H9 (cell line): ENCODE data around the gene BRDT. TPM values are rescaled to one million over a fixed set of nuclear protein-coding genes. Genes with fewer than 3 reads are reported as not detected.

Experiments
- DNase-seq: peaks from one replicate; pipeline ENCODE4 v3.0.0-alpha.2; 2017
- H2AFZ ChIP-seq: one replicate; pipeline ENCODE4 v1.6.1; 2013; ENCODE audit warnings: mild to moderate bottlenecking, low read length, control low read depth, moderate library complexity
- H2AK5ac ChIP-seq: 2 replicates; pipeline ENCODE4 v1.6.1; 2013; ENCODE audit warnings: low read length, control low read depth, mixed read lengths; ENCODE audit not compliant: insufficient read length
- H2BK120ac ChIP-seq: one replicate; pipeline ENCODE4 v1.6.1; 2013; ENCODE audit warnings: low read depth, mild to moderate bottlenecking, low read length, control low read depth, inconsistent platforms; ENCODE audit not compliant: poor library complexity, severe bottlenecking
- H2BK12ac ChIP-seq: 2 replicates; pipeline ENCODE4 v1.6.1; 2013; ENCODE audit warnings: low read length, control low read depth, mixed read lengths, low read depth; ENCODE audit not compliant: insufficient read length
- H2BK15ac ChIP-seq: 2 replicates; pipeline ENCODE4 v1.6.1; 2013; ENCODE audit warnings: low read depth, low read length, control low read depth
- H2BK20ac ChIP-seq: one replicate; pipeline ENCODE4 v1.6.1; 2013; ENCODE audit warnings: low read depth, mild to moderate bottlenecking, low read length, control low read depth, inconsistent platforms; ENCODE audit not compliant: poor library complexity, severe bottlenecking
- H2BK5ac ChIP-seq: 2 replicates; pipeline ENCODE4 v1.6.1; 2013; ENCODE audit warnings: low read length, control low read depth, mixed read lengths; ENCODE audit not compliant: insufficient read length
- H3K14ac ChIP-seq: 2 replicates; pipeline ENCODE4 v1.6.1; 2013; ENCODE audit warnings: low read length, control low read depth; ENCODE audit not compliant: insufficient read depth
- H3K18ac ChIP-seq: 2 replicates; pipeline ENCODE4 v1.6.1; 2013; ENCODE audit warnings: low read depth, mild to moderate bottlenecking, mixed read lengths, low read length, control low read depth; ENCODE audit not compliant: insufficient read length
- H3K23ac ChIP-seq: 2 replicates; pipeline ENCODE4 v1.6.1; 2013; ENCODE audit warnings: low read length, control low read depth, mixed read lengths, low read depth; ENCODE audit not compliant: insufficient read length
- H3K23me2 ChIP-seq: 2 replicates; pipeline ENCODE4 v1.6.1; 2013; ENCODE audit warnings: low read depth, mild to moderate bottlenecking, mixed read lengths, low read length, control low read depth; ENCODE audit not compliant: insufficient read length, poor library complexity, severe bottlenecking
- H3K27ac ChIP-seq: 2 replicates; pipeline ENCODE4 v1.5.1; 2013; ENCODE audit warnings: low read length, control low read depth, mixed read lengths, low read depth; ENCODE audit not compliant: insufficient read length
- H3K27me3 ChIP-seq: 2 replicates; pipeline ENCODE4 v1.6.1; 2013; ENCODE audit warnings: low read length, control low read depth, inconsistent platforms; ENCODE audit not compliant: insufficient read depth
- H3K4ac ChIP-seq: 2 replicates; pipeline ENCODE4 v1.6.1; 2013; ENCODE audit warnings: low read depth, mild to moderate bottlenecking, control low read depth, inconsistent platforms, low read length, moderate library complexity
- H3K4me1 ChIP-seq: 2 replicates; pipeline ENCODE4 v1.6.1; 2013; ENCODE audit warnings: low read length, control low read depth, inconsistent platforms; ENCODE audit not compliant: insufficient read depth
- H3K4me2 ChIP-seq: 2 replicates; pipeline ENCODE4 v1.6.1; 2013; ENCODE audit warnings: low read length, control low read depth, mixed read lengths; ENCODE audit not compliant: insufficient read length, insufficient read depth
- H3K56ac ChIP-seq: 2 replicates; pipeline ENCODE4 v1.6.1; 2013; ENCODE audit warnings: low read depth, mild to moderate bottlenecking, mixed read lengths, low read length, control low read depth; ENCODE audit not compliant: insufficient read length
- H3K79me1 ChIP-seq: 2 replicates; pipeline ENCODE4 v1.6.1; 2013; ENCODE audit warnings: low read depth, mild to moderate bottlenecking, moderate library complexity, low read length, control low read depth, inconsistent platforms; ENCODE audit not compliant: insufficient read depth, poor library complexity, severe bottlenecking
- H3K79me2 ChIP-seq: 2 replicates; pipeline ENCODE4 v1.6.1; 2013; ENCODE audit warnings: low read length, control low read depth, inconsistent platforms; ENCODE audit not compliant: insufficient read depth
- H3K9ac ChIP-seq: 2 replicates; pipeline ENCODE4 v1.6.1; 2013; ENCODE audit warnings: low read length, control low read depth, mixed read lengths; ENCODE audit not compliant: insufficient read length; ENCODE audit errors: extremely low read depth
- H3K9me3 ChIP-seq: one replicate; pipeline ENCODE4 v1.6.1; 2013; ENCODE audit warnings: low read depth, low read length, inconsistent platforms; ENCODE audit not compliant: control insufficient read depth
- H3T11ph ChIP-seq: one replicate; pipeline ENCODE4 v1.6.1; 2013; ENCODE audit warnings: mild to moderate bottlenecking, low read length, control low read depth, inconsistent platforms
- H4K20me1 ChIP-seq: one replicate; pipeline ENCODE4 v1.6.1; 2013; ENCODE audit not compliant: control insufficient read depth, insufficient read length, insufficient read depth
- H4K5ac ChIP-seq: 2 replicates; pipeline ENCODE4 v1.6.1; 2013; ENCODE audit warnings: low read depth, mild to moderate bottlenecking, mixed read lengths, low read length, control low read depth; ENCODE audit not compliant: insufficient read length
- H4K8ac ChIP-seq: replicated peaks from 2 replicates; pipeline ENCODE4 v1.6.1; 2013; ENCODE audit warnings: low read length, control low read depth, mixed read lengths, low read depth; ENCODE audit not compliant: insufficient read length
- H4K91ac ChIP-seq: 2 replicates; pipeline ENCODE4 v1.6.1; 2013; ENCODE audit warnings: low read depth, mild to moderate bottlenecking, moderate library complexity, mixed read lengths, low read length, control low read depth; ENCODE audit not compliant: insufficient read length
- H3K27ac Mint-ChIP-seq, 3 experiments: 2 replicates in 2 of 3; 3 replicates in 1 of 3; pipeline ENCODE4 v1.8.0; 2020 to 2021; ENCODE audit warnings: mixed read lengths in 3 of 3, mild to moderate bottlenecking in 1 of 3, moderate library complexity in 1 of 3
- H3K27me3 Mint-ChIP-seq: 2 replicates; pipeline ENCODE4 v1.8.0; 2021; ENCODE audit warnings: low read depth, mild to moderate bottlenecking, moderate library complexity, mixed read lengths
- H3K36me3 Mint-ChIP-seq, 3 experiments: 2 replicates in 2 of 3; 3 replicates in 1 of 3; pipeline ENCODE4 v1.8.0; 2020 to 2021; ENCODE audit warnings: low read depth in 3 of 3, mixed read lengths in 3 of 3; ENCODE audit not compliant: insufficient read depth in 1 of 3
- H3K4me1 Mint-ChIP-seq, 2 experiments: 2 replicates each; pipeline ENCODE4 v1.8.0; 2020; ENCODE audit warnings: mixed read lengths in 2 of 2
- H3K4me3 Mint-ChIP-seq, 2 experiments: 2 replicates in 1 of 2; 3 replicates in 1 of 2; pipeline ENCODE4 v1.8.0; 2020 to 2021; ENCODE audit warnings: mild to moderate bottlenecking in 2 of 2, mixed read lengths in 2 of 2, moderate library complexity in 1 of 2
- H3K9me3 Mint-ChIP-seq, 2 experiments: 2 replicates in 1 of 2; 3 replicates in 1 of 2; pipeline ENCODE4 v1.8.0; 2020; ENCODE audit warnings: mild to moderate bottlenecking in 2 of 2, mixed read lengths in 2 of 2, moderate library complexity in 1 of 2
- WGBS: extraction: QIAGEN DNeasy Blood & Tissue Kit; methylation state at CpG from one replicate; pipeline ENCODE4 v1.1.7; 2013; ENCODE audit warnings: missing lambda C conversion rate, low lambda C conversion rate, mixed read lengths; ENCODE audit not compliant: insufficient read length; ENCODE audit errors: extremely low coverage; 5-methylcytosine and 5-hydroxymethylcytosine counted together
- total RNA-seq: library from RNA; stranded (reverse); gene quantifications from 2 replicates; pipeline ENCODE4 v1.2.1, GENCODE V29; 2021
- TF ChIP-seq, protein P1 (sequence below): fragments of 200-600 bp; sonication (generic); conservative IDR thresholded peaks from 3 replicates; pipeline ENCODE4 v1.8.0; 2021; ENCODE audit warnings: antibody characterized with exemption, mild to moderate bottlenecking

Gene BRDT
- total RNA-seq, 1 experiment from 2014 or later: 0.15 TPM

DNA sequence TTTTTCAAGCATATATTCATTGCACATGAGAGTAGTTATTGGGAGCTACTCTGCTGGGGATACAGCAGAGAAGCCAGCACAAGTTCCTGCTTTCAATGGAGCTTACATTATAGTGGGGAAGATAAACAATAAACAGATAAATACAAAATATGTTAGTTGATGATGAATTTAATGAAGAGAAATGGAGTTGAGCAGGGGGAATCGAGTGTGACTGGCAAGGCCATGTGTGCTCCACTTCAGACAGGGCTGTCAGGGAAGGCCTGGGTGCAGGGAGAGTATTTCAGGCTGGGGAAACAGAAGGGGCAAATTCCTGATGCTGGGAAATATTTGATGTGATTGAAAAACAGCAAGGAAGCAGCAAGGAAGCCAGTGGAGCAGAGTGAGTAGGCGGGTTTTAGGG is 21.2 kb upstream of the BRDT start:
- Histone ChIP-seq H3K9ac (no peak overlapping the region), H3K23ac (no peak overlapping the region), H3K14ac (no peak overlapping the region), H2AK5ac (no peak overlapping the region), H3K27ac (no peak overlapping the region), H2BK15ac (no peak overlapping the region), H4K91ac (no peak overlapping the region), H4K20me1 (no peaks in the 10 kb centered on the region), H3K9me3 (no peaks in the 10 kb centered on the region), H2BK120ac (no peak overlapping the region), H4K5ac (no peak overlapping the region), H2BK20ac (no peak overlapping the region), H3K56ac (no peak overlapping the region), H2BK5ac (no peak overlapping the region), H3K4ac (no peak overlapping the region), H2AFZ (no peak overlapping the region), H4K8ac (no peak overlapping the region), H3K4me1 (no peaks in the 10 kb centered on the region), H3K23me2 (no peaks in the 10 kb centered on the region), H3T11ph (no peak overlapping the region), H3K18ac (no peak overlapping the region), H3K79me1 (no peaks in the 10 kb centered on the region), H3K4me2 (no peak overlapping the region), H2BK12ac (no peak overlapping the region), H3K79me2 (no peaks in the 10 kb centered on the region), H3K27me3 (no peaks in the 10 kb centered on the region)
- Mint-ChIP-seq H3K27ac (peak overlapping the region; percentile 38 to 90 (median 66); a peak in 4 of 7 replicates), H3K9me3 (no peaks in the 10 kb centered on the region), H3K27me3 (no peaks in the 10 kb centered on the region), H3K36me3 (peaks cover 0 to 4% (median 0%) of the 10 kb centered on the region in 3 experiments; a peak in 1 of 7 replicates), H3K4me1 (peaks cover 6 to 14% of the 10 kb centered on the region in 2 experiments), H3K4me3 (no peak overlapping the region)
- TF ChIP-seq, protein P1, sequence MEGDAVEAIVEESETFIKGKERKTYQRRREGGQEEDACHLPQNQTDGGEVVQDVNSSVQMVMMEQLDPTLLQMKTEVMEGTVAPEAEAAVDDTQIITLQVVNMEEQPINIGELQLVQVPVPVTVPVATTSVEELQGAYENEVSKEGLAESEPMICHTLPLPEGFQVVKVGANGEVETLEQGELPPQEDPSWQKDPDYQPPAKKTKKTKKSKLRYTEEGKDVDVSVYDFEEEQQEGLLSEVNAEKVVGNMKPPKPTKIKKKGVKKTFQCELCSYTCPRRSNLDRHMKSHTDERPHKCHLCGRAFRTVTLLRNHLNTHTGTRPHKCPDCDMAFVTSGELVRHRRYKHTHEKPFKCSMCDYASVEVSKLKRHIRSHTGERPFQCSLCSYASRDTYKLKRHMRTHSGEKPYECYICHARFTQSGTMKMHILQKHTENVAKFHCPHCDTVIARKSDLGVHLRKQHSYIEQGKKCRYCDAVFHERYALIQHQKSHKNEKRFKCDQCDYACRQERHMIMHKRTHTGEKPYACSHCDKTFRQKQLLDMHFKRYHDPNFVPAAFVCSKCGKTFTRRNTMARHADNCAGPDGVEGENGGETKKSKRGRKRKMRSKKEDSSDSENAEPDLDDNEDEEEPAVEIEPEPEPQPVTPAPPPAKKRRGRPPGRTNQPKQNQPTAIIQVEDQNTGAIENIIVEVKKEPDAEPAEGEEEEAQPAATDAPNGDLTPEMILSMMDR: no peak
- WGBS: no CpG with 5 or more reads among the region's 2 CpGs
- no peak for DNase-seq
